PFSK-1 (cell line): ENCODE measurements around the gene JMJD1C.

Experiments used
- POLR2AphosphoS5 ChIP-seq: IDR thresholded peaks from 2 replicates; pipeline ENCODE4 v1.6.1; 2012; ENCODE audit warnings: low read depth, mild to moderate bottlenecking, control low read depth, low read length, moderate library complexity
- SIN3A ChIP-seq: IDR thresholded peaks from 2 replicates; pipeline ENCODE4 v1.6.1; 2012; ENCODE audit warnings: mild to moderate bottlenecking, low read length, moderate library complexity, borderline replicate concordance; ENCODE audit not compliant: insufficient read depth
- TAF1 ChIP-seq: IDR thresholded peaks from 2 replicates; pipeline ENCODE4 v1.6.1; 2012; ENCODE audit warnings: low read length, control low read depth, borderline replicate concordance; ENCODE audit not compliant: insufficient read depth
- TF ChIP-seq, protein P1 (sequence below), 2 experiments: IDR thresholded peaks; 2 replicates each; pipeline versions ENCODE4 v1.6.1 to v1.8.0; 2011 to 2012; ENCODE audit warnings: low read depth in 2 of 2, low read length in 2 of 2, control low read depth in 1 of 2, inconsistent platforms in 1 of 2, mild to moderate bottlenecking in 1 of 2, moderate library complexity in 1 of 2; ENCODE audit not compliant: insufficient read depth in 1 of 2

- TF ChIP-seq TAF1 (no peak), SIN3A (no peak), POLR2AphosphoS5 (no peak)
- TF ChIP-seq, protein P1, sequence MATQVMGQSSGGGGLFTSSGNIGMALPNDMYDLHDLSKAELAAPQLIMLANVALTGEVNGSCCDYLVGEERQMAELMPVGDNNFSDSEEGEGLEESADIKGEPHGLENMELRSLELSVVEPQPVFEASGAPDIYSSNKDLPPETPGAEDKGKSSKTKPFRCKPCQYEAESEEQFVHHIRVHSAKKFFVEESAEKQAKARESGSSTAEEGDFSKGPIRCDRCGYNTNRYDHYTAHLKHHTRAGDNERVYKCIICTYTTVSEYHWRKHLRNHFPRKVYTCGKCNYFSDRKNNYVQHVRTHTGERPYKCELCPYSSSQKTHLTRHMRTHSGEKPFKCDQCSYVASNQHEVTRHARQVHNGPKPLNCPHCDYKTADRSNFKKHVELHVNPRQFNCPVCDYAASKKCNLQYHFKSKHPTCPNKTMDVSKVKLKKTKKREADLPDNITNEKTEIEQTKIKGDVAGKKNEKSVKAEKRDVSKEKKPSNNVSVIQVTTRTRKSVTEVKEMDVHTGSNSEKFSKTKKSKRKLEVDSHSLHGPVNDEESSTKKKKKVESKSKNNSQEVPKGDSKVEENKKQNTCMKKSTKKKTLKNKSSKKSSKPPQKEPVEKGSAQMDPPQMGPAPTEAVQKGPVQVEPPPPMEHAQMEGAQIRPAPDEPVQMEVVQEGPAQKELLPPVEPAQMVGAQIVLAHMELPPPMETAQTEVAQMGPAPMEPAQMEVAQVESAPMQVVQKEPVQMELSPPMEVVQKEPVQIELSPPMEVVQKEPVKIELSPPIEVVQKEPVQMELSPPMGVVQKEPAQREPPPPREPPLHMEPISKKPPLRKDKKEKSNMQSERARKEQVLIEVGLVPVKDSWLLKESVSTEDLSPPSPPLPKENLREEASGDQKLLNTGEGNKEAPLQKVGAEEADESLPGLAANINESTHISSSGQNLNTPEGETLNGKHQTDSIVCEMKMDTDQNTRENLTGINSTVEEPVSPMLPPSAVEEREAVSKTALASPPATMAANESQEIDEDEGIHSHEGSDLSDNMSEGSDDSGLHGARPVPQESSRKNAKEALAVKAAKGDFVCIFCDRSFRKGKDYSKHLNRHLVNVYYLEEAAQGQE (IDR thresholded peaks at IDR 0.05; ENCODE audit: insufficient read depth in 1 of 2, low read depth in 2 of 2, low read length in 2 of 2): no peak
Measured at GRCh38 chr10:63464402-63465292, 1.1 kb downstream of the JMJD1C start.
